GM18517 (cell line): ENCODE data around the gene CAMK1.

ENCODE experiments used
- ATAC-seq: cut with Tn5 transposase; IDR thresholded peaks from one replicate; pipeline ENCODE4 v1.9.1; 2021; ENCODE audit warnings: mild to moderate bottlenecking, moderate library complexity; ENCODE audit not compliant: unreplicated experiment

The CAMK1 gene

DNA sequence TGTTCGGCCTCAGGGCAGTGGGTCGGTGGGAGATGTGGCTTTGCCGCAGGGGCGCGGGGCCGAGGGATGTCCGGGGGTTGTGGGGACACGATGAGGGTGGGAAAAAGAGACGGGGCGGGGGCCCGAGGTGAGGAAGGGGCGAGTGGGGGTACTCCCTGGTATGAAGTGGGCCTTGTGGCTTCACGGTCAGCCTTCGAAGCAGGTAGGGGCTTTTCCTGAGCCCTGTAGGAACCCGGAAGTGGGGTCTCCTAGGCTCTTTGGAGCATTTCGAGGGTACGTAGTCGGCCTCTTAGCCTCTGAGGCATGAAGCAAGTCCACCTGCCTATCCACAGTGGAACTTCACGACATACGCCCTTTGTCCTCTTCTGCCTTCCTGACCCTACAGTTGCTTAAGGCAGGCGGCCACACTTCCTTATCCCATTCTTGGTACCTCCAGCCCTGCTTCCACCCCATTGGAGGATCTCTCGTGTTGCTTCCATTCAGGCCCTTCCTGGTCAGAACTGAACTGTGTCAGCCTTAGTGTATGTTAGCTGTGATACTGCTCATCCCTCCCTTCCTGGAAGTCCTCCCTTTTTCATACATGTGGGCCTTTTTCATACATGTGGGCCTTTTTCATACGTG, 23.5 kb upstream of the CAMK1 start:
- ATAC-seq = no peak

DNA sequence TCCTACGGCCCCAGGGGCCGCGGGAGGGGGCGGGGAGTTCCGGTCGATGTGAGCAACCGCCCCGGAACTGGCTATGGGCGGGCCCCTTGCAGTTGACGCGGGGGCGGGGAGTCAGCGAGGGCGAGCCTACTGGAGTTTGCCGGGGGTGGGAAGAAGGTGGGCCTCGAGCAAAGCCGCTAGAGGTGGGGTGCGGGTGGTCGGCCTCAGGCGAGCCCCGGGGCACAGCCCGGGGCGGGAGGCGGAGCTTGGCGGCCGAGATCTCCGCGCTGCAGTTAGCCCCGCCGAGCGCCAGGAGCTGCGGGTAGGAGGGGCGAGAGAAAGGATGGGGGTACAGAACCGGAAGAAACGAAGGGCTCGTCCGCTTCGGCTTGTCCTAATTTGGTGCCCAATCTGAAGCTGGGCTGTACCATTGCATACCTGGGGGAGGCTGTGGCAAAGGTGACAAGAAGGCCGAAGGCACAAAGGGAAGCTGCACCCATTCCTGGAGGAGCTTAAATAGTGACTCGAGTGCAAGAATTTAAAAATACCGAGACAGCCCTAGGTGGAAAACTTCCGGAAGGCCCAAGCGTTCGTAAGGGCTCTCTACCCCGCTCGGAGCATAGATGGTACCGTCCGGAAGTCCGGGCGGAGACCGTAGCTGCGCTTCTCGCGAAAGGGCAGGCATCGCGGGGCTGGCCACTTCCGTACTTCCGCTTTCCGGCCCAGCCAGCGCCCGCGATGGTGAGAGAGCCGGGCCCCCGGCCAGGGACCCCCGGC, 22.8 kb upstream of the CAMK1 start, which contains the start of the genes ARPC4 and TADA3:
Gene ARPC4, plus strand, starts transcription at position 678 of the 756 bp plus-strand sequence. Its CDS starts 40 bp downstream, at position 718.
Gene TADA3, minus strand, starts transcription at position 69 of the 756 bp plus-strand sequence. CDS start 1,007 bp downstream, outside the sequence.
- ATAC-seq = peak; percentile 83

DNA sequence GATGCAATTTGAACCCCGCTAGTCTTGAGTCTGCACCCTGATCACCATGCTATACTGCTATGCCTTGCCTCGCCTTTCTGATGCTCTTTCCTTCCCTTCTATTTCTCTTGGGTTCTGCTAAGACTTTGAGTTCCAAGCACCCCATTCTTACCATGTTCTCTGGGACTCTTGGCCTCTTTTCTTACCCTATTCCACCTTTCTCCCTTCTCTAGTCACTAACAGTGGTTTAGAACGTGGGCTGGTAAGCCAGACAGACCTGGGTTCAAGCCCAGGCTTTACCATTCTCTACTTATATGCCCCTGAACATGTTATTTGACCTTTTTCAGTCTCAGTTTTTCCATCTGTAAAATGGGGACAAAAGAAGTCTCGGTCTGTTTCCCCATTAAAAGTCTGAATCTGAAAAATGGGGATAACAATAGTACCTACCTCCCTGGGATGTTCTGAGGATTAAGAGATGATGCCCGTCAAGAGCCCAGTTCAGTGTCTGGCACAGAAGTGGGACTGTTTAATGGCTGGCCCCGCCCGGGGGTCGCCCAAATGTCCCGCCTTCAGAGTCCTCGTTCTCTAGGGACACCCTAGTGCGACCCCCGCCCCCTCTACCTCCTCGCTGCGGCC, 22.1 kb upstream of the CAMK1 start:
- ATAC-seq = peak; percentile 15

DNA sequence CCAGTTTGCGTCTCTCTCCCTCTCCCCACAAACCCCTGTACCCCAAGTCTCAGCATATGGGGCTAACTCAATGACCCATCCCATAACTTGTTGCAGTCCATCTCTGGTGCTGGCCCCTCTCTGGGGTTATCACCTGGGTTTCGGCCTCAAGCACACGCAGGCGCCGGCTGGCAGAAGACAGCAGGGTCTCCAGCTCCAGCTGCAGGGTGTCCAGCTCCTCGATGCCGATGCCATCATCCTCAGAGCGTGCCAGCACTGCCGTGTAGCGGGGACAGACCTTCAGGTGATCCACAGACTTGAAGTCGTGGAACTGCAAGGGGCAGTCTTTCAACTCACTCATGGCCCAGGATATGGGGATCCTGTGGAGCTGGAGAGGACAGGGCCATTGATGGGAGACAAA, 21.4 kb upstream of the CAMK1 start:
- no peak for ATAC-seq

DNA sequence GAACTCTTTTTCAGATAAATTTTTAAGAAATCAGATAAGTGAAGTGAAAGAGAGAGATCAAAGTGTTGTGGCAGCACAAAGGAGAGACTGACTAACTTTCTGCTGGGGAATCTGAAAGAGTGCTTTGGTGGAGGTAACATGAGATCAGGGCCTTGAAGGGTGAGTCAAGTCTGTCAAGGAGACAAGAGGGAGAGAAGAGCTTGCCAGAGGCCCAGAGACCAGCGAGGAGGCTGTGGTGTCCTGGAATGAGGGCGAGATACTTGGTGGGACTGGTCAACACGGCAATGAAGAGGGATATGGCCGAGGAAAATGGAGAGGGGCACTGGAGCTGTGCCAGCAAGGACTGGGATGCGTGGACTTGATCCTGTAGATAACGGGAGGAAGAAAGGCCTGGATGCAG, 18.0 kb upstream of the CAMK1 start:
- ATAC-seq = no peak

DNA sequence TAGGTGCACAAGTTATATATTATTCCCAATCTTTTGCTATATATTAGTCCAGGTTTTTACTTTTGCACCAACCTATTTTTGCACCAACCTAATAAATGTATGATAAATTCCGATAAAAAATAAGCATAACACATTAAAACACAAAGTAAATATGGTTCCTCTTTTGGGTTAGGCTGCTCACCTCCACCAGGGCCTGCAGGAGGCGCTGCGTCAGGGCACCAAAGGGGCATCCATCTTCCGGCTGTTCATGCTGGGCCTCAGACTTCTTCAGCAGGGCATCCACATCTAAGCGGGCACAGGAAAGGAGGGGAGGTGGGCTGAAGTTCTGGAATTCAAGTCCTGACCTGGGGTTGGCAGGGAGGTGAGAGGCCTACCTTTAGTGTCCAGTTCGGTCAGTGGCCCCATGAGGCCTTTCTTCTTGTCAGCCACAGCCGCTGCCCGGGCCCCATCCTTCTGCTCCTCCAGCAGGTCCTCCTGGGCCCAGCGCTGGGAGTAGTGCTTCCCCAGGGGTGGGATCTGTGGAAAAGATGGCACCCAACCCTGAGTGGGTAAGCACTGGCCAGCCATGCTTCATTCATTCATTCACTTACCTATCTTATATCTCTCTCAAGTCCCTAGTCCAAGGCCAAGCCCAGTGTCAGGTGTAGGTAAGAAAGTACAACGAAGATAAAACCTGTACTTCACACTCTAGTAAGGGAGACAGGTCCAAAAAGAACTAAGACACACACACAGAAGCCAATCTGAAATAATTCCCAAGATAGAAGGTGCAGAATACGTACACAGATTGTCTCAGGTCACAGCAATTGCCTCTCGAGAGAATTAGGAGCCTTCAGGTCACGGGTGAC, 17.3 kb upstream of the CAMK1 start:
- no peak for ATAC-seq

DNA sequence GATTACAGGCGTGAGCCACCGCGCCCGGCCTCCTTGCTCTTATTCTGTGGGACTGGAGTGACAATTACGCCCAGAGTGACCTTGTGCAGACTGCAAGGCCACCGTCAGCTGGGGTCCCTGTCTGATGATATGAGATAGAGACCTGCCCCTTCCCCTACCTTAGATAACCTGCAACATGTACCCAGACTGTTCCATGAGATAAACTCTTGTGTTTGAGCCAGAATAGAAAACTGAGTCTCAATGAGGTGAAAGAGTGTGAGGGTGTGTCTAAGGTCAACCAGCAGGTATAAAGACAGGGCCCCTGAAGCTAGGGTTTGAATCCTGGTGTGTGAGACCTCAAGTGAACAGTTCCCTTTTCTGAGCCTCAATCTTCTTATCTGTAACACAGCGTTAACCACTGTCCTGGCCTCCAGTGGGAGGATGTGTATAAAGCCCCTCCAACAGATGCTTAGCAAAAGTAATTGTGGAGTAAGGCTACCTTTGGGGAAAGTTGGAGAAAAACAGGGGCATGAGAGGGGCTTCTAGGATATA, 16.5 kb upstream of the CAMK1 start:
- no peak for ATAC-seq

DNA sequence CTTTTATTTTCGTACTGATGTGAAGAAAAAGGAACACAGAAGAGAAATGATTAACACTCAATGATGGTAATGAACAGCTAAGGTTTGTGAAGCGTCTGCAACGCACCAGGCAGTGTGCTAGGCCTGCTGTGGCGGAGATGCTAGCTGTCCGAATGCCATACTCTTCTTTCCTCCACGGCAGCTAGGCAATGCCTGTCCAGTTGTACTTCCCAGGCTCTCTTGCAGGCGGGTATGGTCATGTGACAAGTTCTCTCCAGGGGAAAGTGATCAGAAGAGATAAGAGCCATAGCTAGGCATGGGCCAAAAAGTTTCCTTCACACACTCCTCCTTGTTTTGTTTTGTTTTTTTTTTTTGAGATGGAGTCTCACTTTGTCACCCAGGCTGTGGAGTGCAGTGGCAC, 15.9 kb upstream of the CAMK1 start:
- ATAC-seq = no peak

DNA sequence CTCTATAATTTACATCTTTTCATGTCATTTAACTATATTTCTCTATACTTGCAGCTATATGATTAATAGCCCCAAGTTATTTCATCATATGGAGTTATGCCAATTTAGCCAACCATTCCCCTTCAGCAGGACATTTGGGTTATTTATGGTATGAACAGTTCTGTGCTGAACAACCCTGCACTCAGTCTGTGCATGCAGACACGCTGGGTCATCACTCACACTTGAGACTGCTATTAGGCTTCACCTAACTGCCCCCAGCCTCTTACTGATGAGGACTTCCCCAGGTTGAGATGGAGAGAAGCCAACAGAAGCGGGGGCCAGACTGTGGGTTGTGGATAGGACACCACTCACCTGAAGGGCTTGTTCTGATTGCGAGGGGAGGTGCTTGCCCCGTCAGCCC, 15.2 kb upstream of the CAMK1 start:
- no peak for ATAC-seq

DNA sequence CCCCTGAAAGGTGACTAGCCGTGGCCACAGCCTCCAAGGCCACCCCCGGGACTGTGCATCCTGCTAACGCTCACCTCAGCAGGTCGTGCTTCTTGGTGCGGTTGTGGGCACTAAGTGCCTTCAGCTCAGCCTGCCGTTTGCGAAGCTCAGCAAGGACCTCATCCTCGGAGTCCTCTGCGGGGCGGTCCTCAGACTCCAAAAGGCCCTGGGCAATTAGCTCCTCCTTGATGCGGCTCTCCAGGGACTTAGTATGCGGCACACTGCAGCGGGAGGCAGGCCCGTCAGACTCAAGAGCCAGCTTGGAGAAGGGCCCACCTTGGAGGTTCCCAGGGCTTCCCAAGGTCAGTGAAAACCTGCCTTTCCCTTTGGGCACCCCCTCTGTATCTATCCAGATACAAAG, 14.2 kb upstream of the CAMK1 start:
- no peak for ATAC-seq

DNA sequence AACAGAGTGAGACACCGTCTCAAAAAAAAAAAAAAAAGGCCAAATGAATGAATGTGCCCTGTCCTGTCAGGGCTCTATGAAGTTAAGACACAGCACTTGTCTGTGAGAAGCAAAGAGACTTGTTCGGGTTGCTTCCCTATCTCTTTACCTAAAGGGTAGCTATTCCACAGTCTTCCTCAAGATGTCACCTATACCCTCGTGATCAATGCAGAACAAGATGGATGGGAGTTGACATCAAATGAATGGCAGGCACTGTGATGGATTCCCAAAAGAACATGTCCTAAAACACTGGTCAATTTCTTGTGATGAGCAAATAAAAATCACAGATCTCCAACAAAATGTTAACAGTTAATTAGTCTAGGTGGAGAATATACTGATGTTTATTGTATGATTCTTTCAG, 13.0 kb upstream of the CAMK1 start:
- ATAC-seq = no peak

DNA sequence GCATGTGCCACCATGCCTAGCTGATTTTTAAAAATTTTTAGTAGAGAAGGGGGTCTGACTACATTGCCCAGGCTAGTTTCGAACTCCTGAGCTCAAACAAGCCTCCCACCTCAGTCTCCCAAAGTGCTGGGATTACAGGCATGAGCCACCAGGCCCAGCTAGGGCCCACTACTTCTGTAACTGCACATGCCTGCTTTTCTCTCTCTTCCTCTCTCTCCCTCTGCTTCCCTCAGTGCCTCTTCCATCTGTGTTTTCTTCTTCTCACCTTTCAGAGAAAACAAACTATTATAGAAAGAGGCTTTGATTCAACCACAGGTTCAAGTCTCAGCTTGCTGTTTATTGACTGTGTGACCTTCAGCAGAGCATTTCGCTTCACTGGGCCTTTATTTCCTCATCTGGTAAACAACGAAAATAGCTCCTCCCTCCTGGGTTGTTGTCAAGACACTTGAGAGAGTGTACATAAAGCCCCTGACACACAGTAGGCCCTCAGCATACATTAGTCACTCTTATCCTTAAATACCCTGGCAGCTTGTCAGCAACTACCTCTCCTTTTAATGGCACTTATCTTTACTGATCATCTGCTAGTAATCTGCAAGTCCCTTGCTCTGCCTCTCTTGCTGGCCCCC, 12.3 kb upstream of the CAMK1 start:
- no peak for ATAC-seq

DNA sequence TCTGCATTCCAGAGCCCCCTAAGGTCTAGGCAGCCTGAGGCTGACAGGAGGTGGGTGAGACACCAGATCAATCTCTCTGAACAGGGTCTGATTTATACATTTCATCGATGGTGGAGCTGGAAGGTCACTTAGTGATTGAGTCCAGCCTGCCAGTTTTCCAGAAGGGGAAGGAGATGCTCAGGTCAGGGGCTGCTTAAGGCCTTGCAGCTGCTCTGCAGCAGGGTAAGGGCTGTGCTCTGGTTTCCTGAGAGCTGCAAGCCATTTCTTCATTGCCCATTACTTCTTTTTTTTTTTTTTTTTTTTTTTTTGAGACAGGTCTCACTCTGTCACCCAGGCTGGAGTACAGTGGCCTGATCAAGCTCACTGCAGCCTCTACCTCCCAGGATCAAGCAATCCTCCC, 11.8 kb upstream of the CAMK1 start:
- ATAC-seq = no peak

DNA sequence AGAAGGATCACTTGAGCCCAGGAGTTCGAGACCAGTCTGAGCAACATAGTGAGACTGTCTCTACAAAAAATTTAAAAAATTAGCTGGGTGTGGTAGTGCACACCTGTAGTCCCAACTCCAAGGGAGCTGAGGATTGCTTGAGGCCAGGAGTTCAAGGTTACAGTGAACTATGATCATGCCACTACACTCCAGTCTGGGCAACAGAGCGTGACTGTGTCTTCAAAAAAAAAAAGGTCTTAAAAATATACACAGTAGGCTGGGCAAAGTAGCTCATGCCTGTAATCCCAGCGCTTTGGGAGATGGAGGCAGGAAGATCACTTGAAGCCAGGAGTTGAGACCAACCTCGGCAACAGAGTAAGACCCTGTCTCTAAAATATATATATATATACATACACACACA, 11.2 kb upstream of the CAMK1 start:
- ATAC-seq = no peak

DNA sequence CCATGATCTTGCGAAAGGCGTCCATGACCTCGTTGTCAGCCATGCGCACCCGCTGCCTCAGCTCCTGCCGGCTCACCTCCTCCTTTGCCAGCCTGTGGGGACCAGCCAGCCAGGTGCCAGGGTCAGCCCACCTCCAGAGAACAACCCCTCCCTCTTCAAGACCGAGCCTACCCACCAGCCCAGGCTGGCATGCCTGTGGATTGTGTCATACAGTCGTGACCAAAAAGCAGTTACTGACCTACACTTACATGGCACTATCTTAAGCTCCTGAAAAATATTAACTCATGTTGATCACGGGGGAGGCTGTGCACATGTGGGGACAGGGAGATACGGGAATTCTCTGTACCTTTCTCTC, 10.7 kb upstream of the CAMK1 start:
- no peak for ATAC-seq

DNA sequence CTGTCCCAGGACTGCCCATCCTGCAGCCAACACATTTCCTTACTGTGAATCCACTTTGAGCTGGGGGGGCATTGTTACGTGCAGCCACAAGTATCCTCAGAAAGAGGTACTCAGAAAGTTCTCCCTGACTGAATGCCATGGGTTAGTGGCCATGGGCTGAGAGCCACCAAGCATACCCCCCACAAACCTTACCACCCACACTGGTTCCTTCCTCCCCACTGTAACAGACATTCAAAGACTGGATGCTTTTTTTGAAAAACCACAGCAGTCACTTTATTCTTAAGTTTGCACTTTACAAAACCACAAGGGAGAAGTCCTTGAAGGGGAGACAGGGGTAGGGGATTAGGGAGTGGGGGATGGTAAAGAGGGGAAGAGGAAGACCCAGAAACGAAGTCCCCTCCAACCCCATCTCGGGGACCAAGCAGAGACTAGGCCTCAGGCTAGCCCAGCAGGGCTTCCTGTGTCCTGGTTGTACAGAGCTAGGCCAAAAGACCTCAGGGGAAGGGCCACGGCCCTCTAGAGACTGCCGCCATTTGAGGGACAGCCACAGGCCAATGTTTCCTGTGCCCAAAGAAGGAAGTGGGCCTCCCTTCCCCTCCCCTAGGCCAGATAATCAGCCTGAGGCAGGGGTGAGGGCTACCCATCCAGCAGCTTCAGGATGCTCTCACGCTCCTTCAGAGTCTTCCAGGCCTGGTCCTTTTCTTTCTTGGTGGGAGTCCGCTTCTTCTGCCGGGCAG, 10.1 kb upstream of the CAMK1 start:
- no peak for ATAC-seq

DNA sequence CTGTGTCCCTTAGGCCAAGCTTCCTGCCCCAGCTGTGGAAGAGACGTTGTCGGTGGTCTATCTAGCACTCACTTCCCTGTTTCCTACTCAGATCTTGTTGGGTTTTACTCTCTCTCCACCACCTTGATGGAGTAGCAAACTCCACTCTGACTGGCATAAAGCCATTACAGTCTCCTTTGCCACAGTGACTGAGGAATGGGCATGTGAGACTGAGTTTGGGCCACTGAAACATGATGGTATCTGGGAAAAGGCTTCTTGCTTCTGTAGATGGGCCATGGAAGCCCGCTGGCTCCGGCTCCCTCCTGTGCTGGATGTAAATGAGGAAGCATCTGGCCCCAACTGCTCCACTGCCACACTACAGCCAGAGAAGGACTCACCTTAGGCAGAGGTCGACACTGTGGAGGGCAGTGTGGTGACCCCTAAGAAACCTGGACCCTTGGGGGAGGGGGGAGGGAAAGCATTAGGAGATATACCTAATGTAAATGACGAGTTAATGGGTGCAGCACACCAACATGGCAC, 9.4 kb upstream of the CAMK1 start:
- ATAC-seq = no peak

DNA sequence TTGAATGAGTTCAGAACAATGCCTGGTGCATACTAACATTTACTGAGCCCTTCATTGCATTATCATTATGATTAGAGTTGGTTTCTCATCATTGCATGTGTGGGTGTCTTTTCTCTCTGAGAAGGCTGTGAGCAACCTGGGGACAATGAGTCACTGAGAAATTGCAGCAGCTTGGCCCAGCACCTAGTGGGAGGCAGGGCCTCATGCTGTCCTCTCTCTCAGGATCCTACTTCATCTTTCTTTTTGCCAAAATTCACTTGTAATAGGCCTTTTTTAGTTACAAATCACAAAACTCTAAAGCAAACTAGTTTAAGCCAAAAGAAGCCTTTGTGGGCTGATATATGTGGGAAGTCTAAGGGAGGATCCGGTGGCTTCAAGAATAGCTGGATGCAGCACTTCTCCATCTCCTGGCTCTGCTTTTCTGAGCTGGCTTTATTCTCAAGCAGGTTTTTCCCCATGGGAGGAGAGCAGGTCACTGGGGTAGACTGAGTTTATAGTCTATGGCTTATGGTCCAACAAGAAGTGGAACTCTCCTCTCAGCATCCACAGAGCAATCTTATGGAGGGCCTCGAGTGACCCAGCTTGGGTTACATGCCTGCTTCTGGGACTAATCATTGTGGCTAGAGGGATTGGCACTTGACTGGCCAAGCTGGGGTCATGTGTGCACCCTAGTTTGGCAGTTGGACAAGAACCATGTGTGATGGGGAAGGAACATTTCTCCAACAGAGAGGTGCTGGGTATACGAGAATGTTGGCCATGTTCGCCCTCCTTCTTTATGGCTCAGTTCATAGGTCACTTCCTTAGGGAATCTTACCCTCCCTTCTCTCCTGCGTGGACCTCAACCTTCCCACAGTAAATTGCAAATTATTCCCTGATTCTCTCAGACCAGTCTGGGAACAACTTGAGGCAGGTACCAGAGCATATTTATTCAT, 8.7 kb upstream of the CAMK1 start:
- no peak for ATAC-seq

DNA sequence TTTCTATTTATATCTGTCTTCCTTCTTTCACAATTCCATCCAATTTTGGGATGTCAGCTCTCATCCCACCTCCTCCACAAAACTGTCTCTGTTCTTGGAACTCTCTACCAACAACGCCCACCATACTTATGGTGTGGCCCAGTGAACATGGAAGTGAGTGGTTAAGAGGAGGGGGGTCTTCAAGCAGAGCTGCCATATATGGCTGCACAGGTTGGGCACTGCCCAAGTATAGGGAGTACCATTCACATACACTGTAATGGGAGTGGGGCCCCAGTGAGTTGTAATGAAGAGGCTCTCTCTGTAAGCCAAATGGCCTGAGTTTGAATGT, 7.9 kb upstream of the CAMK1 start:
- no peak for ATAC-seq
